ENCODE results near the gene ATP8B1.
A peak's percentile ranks its signal among the peaks of the same experiment; 100 is the strongest.

Gene ATP8B1

DNA sequence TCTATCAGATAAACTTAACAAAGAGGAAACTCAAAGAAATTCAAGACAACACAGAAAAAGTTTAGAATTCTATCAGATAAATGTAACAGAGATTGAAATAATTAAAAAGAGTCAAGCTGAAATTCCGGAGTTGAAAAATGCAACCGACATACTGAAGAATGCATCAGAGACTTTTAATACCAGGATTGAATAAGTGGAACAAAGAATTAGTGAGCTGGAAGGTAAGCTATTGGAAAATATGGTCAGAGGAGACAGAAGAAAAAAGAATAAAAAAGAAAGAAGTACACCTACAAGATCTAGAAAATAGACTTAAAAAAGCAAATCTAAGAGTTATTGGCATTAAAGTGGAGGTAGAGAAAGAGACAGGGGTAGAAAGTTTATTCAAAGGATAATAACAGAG lies 88.0 kb downstream of the ATP8B1 start:
- H3K9me3 ChIP-seq (ENCODE audit: control insufficient read depth in 5 of 5, low read length in 5 of 5) = no peaks in the 10 kb centered on the region
- H3K4me1 ChIP-seq (ENCODE audit: control insufficient read depth in 5 of 5, insufficient read depth in 5 of 5, low read length in 5 of 5) = peaks cover 0 to 15% (median 10%) of the 10 kb centered on the region in 5 donors
- no peaks in the 10 kb centered on the region for H3K36me3 ChIP-seq (ENCODE audit: control insufficient read depth in 5 of 5, insufficient read depth in 5 of 5, low read length in 5 of 5)
- H3K27me3 ChIP-seq (ENCODE audit: control insufficient read depth in 5 of 5, insufficient read depth in 4 of 5, low read length in 5 of 5) = no peaks in the 10 kb centered on the region
- no peak overlapping the region for H3K27ac ChIP-seq (ENCODE audit: low read depth, low read length)
- no peak overlapping the region for H3K4me3 ChIP-seq (ENCODE audit: low read depth in 1 of 5, low read length in 5 of 5)
- no peak overlapping the region for H3K9ac ChIP-seq (ENCODE audit: low read length in 5 of 5)

GRCh38 chr18:57710226-57710625 lies 92.9 kb downstream of the ATP8B1 start:
- H3K4me1 ChIP-seq (ENCODE audit: control insufficient read depth in 5 of 5, insufficient read depth in 5 of 5, low read length in 5 of 5) = peaks cover 0 to 22% (median 14%) of the 10 kb centered on the region in 5 donors
- H3K9ac ChIP-seq (ENCODE audit: low read length in 5 of 5) = no peak overlapping the region
- H3K36me3 ChIP-seq (ENCODE audit: control insufficient read depth in 5 of 5, insufficient read depth in 5 of 5, low read length in 5 of 5) = no peaks in the 10 kb centered on the region
- no peaks in the 10 kb centered on the region for H3K27me3 ChIP-seq (ENCODE audit: control insufficient read depth in 5 of 5, insufficient read depth in 4 of 5, low read length in 5 of 5)
- no peaks in the 10 kb centered on the region for H3K9me3 ChIP-seq (ENCODE audit: control insufficient read depth in 5 of 5, low read length in 5 of 5)
- no peak overlapping the region for H3K27ac ChIP-seq (ENCODE audit: low read depth, low read length)
- H3K4me3 ChIP-seq (ENCODE audit: low read depth in 1 of 5, low read length in 5 of 5) = no peak overlapping the region

GRCh38 chr18:57709335-57709734 lies 93.8 kb downstream of the ATP8B1 start:
- no peaks in the 10 kb centered on the region for H3K27me3 ChIP-seq (ENCODE audit: control insufficient read depth in 5 of 5, insufficient read depth in 4 of 5, low read length in 5 of 5)
- H3K9ac ChIP-seq (ENCODE audit: low read length in 5 of 5) = no peak overlapping the region
- H3K9me3 ChIP-seq (ENCODE audit: control insufficient read depth in 5 of 5, low read length in 5 of 5) = no peaks in the 10 kb centered on the region
- H3K36me3 ChIP-seq (ENCODE audit: control insufficient read depth in 5 of 5, insufficient read depth in 5 of 5, low read length in 5 of 5) = no peaks in the 10 kb centered on the region
- H3K27ac ChIP-seq (ENCODE audit: low read depth, low read length) = no peak overlapping the region
- peaks cover 0 to 28% (median 19%) of the 10 kb centered on the region in 5 donors for H3K4me1 ChIP-seq (ENCODE audit: control insufficient read depth in 5 of 5, insufficient read depth in 5 of 5, low read length in 5 of 5)
- no peak overlapping the region for H3K4me3 ChIP-seq (ENCODE audit: low read depth in 1 of 5, low read length in 5 of 5)

DNA sequence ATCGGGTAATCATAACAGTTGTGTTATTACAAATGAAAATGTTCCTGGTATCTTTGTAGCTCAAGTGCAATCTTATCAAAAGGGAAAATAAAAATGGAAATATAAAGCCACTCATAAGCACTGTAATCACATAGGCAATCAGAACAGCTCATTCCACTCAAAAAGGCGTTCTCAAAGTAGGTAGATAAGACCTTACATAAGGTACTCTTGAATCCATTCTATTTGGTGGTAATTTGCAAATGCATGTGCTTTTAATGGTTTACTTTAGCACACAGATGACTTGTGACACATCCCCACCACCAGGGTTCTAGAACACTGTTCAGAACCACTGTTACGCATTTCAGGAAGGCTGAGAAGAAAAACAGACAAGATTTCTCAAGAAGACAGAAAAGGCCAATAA lies 94.8 kb downstream of the ATP8B1 start:
- Histone ChIP-seq H3K9ac (ENCODE audit: low read length in 5 of 5) (no peak overlapping the region), H3K27ac (ENCODE audit: low read depth, low read length) (no peak overlapping the region), H3K4me3 (ENCODE audit: low read depth in 1 of 5, low read length in 5 of 5) (no peak overlapping the region), H3K4me1 (ENCODE audit: control insufficient read depth in 5 of 5, insufficient read depth in 5 of 5, low read length in 5 of 5) (peaks cover 0 to 28% (median 19%) of the 10 kb centered on the region in 5 donors), H3K27me3 (ENCODE audit: control insufficient read depth in 5 of 5, insufficient read depth in 4 of 5, low read length in 5 of 5) (no peaks in the 10 kb centered on the region), H3K36me3 (ENCODE audit: control insufficient read depth in 5 of 5, insufficient read depth in 5 of 5, low read length in 5 of 5) (no peaks in the 10 kb centered on the region), H3K9me3 (ENCODE audit: control insufficient read depth in 5 of 5, low read length in 5 of 5) (no peaks in the 10 kb centered on the region)

GRCh38 chr18:57705832-57706595 lies 97.1 kb downstream of the ATP8B1 start:
- no peak overlapping the region for H3K27ac ChIP-seq (ENCODE audit: low read depth, low read length)
- no peaks in the 10 kb centered on the region for H3K27me3 ChIP-seq (ENCODE audit: control insufficient read depth in 5 of 5, insufficient read depth in 4 of 5, low read length in 5 of 5)

GRCh38 chr18:57705011-57705410 lies 98.1 kb downstream of the ATP8B1 start:
- no peaks in the 10 kb centered on the region for H3K9me3 ChIP-seq (ENCODE audit: control insufficient read depth in 5 of 5, low read length in 5 of 5)
- peaks cover 0 to 13% (median 9%) of the 10 kb centered on the region in 5 donors for H3K4me1 ChIP-seq (ENCODE audit: control insufficient read depth in 5 of 5, insufficient read depth in 5 of 5, low read length in 5 of 5)
- H3K4me3 ChIP-seq (ENCODE audit: low read depth in 1 of 5, low read length in 5 of 5) = no peak overlapping the region
- H3K27ac ChIP-seq (ENCODE audit: low read depth, low read length) = no peak overlapping the region
- H3K36me3 ChIP-seq (ENCODE audit: control insufficient read depth in 5 of 5, insufficient read depth in 5 of 5, low read length in 5 of 5) = peaks cover 0 to 5% (median 2%) of the 10 kb centered on the region in 5 donors
- no peak overlapping the region for H3K9ac ChIP-seq (ENCODE audit: low read length in 5 of 5)
- H3K27me3 ChIP-seq (ENCODE audit: control insufficient read depth in 5 of 5, insufficient read depth in 4 of 5, low read length in 5 of 5) = no peaks in the 10 kb centered on the region

More at GRCh38 chr18:57705832-57706595, 97.1 kb downstream of the ATP8B1 start:
- peaks cover 0 to 13% (median 9%) of the 10 kb centered on the region in 5 donors for H3K4me1 ChIP-seq (ENCODE audit: control insufficient read depth in 5 of 5, insufficient read depth in 5 of 5, low read length in 5 of 5)
- no peak overlapping the region for H3K9ac ChIP-seq (ENCODE audit: low read length in 5 of 5)
- no peaks in the 10 kb centered on the region for H3K9me3 ChIP-seq (ENCODE audit: control insufficient read depth in 5 of 5, low read length in 5 of 5)
- H3K4me3 ChIP-seq (ENCODE audit: low read depth in 1 of 5, low read length in 5 of 5) = no peak overlapping the region
- H3K36me3 ChIP-seq (ENCODE audit: control insufficient read depth in 5 of 5, insufficient read depth in 5 of 5, low read length in 5 of 5) = peaks cover 0 to 3% (median 2%) of the 10 kb centered on the region in 5 donors

DNA sequence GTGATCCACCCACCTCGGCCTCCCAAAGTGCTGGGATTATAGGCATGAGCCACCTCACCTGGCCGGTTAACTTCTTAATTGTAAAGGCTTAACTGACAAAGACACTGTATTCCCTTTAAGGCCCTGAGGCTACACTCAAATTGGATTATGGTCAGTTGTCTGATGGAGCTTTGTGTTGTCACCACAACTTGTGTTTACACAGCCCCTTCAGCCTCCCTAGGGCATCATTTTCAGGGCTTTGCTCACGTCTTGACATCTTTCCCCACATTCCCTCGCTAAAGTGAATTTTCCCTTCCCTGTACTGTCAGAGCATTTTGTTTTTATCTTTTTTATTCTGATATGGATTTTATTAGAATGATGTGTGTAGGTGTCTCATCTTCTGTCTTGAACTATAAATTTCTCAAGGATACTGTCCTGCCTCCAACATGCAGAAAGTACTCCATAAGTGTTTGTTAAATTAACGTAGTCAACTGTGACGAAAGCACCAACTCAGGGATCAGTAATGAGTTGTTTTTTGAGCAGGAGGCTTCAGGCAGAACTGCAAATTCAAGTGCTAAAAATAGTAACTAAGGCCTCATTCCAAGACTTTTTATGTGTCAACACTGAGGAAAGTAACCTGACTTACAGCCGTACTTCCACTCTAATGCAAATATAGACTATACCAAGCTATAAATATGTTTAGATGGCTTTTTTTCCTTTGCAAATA lies 104.4 kb downstream of the ATP8B1 start:
- Histone ChIP-seq H3K9ac (ENCODE audit: low read length in 5 of 5) (peak overlapping the region in 1 of 5 donors; percentile 17), H3K27me3 (ENCODE audit: control insufficient read depth in 5 of 5, insufficient read depth in 4 of 5, low read length in 5 of 5) (no peaks in the 10 kb centered on the region), H3K27ac (ENCODE audit: low read depth, low read length) (no peak overlapping the region), H3K9me3 (ENCODE audit: control insufficient read depth in 5 of 5, low read length in 5 of 5) (no peaks in the 10 kb centered on the region), H3K4me1 (ENCODE audit: control insufficient read depth in 5 of 5, insufficient read depth in 5 of 5, low read length in 5 of 5) (peaks cover 0 to 9% (median 7%) of the 10 kb centered on the region in 5 donors), H3K4me3 (ENCODE audit: low read depth in 1 of 5, low read length in 5 of 5) (no peak overlapping the region), H3K36me3 (ENCODE audit: control insufficient read depth in 5 of 5, insufficient read depth in 5 of 5, low read length in 5 of 5) (peaks cover 0 to 12% (median 5%) of the 10 kb centered on the region in 5 donors)

- H3K9me3 ChIP-seq (ENCODE audit: control insufficient read depth in 5 of 5, low read length in 5 of 5) = no peaks in the 10 kb centered on the region
- no peak overlapping the region for H3K4me3 ChIP-seq (ENCODE audit: low read depth in 1 of 5, low read length in 5 of 5)
- peaks cover 0 to 9% (median 7%) of the 10 kb centered on the region in 5 donors for H3K4me1 ChIP-seq (ENCODE audit: control insufficient read depth in 5 of 5, insufficient read depth in 5 of 5, low read length in 5 of 5)
- H3K27ac ChIP-seq (ENCODE audit: low read depth, low read length) = no peak overlapping the region
- H3K36me3 ChIP-seq (ENCODE audit: control insufficient read depth in 5 of 5, insufficient read depth in 5 of 5, low read length in 5 of 5) = peaks cover 0 to 13% (median 5%) of the 10 kb centered on the region in 5 donors
- H3K27me3 ChIP-seq (ENCODE audit: control insufficient read depth in 5 of 5, insufficient read depth in 4 of 5, low read length in 5 of 5) = no peaks in the 10 kb centered on the region
- no peak overlapping the region for H3K9ac ChIP-seq (ENCODE audit: low read length in 5 of 5)
Observed at GRCh38 chr18:57697426-57697825, 105.7 kb downstream of the ATP8B1 start.

DNA sequence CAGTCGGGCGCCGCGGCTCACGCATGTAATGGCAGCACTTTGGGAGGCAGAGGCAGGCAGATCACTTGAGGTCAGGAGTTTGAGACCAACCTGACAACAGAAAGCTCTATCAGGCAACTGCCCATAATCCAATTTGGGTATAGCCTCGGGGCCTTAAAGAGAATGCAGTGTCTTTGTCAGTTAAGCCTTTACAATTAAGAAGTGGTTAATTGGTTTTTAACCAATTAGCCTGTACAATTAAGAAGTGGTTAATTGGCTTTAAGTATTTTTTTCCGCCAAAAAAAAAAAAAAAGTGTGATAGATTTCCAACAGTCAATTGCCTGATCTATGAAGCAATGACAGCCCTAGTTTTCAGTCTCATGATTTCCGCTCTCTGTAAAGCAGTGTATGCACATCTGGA lies 106.8 kb downstream of the ATP8B1 start:
- Histone ChIP-seq H3K4me1 (ENCODE audit: control insufficient read depth in 5 of 5, insufficient read depth in 5 of 5, low read length in 5 of 5) (peaks cover 0 to 9% (median 7%) of the 10 kb centered on the region in 5 donors), H3K36me3 (ENCODE audit: control insufficient read depth in 5 of 5, insufficient read depth in 5 of 5, low read length in 5 of 5) (peaks cover 0 to 14% (median 11%) of the 10 kb centered on the region in 5 donors), H3K9ac (ENCODE audit: low read length in 5 of 5) (no peak overlapping the region), H3K27ac (ENCODE audit: low read depth, low read length) (no peak overlapping the region), H3K4me3 (ENCODE audit: low read depth in 1 of 5, low read length in 5 of 5) (no peak overlapping the region), H3K9me3 (ENCODE audit: control insufficient read depth in 5 of 5, low read length in 5 of 5) (no peaks in the 10 kb centered on the region), H3K27me3 (ENCODE audit: control insufficient read depth in 5 of 5, insufficient read depth in 4 of 5, low read length in 5 of 5) (no peaks in the 10 kb centered on the region)

DNA sequence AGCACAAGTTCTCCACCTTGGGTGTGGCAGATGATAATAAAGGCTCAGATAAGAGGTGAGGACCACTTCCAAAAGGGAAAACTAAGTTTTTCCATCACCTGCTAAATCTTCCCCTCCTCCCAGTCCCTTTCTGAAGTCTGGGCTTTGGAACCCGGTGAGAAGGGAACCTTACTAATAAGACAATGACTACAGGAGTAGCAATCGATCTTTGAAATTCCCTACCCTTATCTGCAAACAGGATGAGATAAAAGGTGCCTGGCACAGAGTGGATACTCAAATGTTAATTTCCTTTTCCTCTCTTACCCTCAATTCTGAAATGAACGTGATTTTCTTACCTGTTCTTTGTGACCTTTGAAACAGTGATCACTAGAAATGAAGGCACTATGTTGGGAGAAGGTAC lies 111.8 kb downstream of the ATP8B1 start:
- H3K36me3 ChIP-seq (ENCODE audit: control insufficient read depth in 5 of 5, insufficient read depth in 5 of 5, low read length in 5 of 5) = peaks cover 0 to 26% (median 14%) of the 10 kb centered on the region in 5 donors
- no peak overlapping the region for H3K9ac ChIP-seq (ENCODE audit: low read length in 5 of 5)
- no peaks in the 10 kb centered on the region for H3K27me3 ChIP-seq (ENCODE audit: control insufficient read depth in 5 of 5, insufficient read depth in 4 of 5, low read length in 5 of 5)
- no peak overlapping the region for H3K4me3 ChIP-seq (ENCODE audit: low read depth in 1 of 5, low read length in 5 of 5)
- H3K27ac ChIP-seq (ENCODE audit: low read depth, low read length) = no peak overlapping the region
- H3K4me1 ChIP-seq (ENCODE audit: control insufficient read depth in 5 of 5, insufficient read depth in 5 of 5, low read length in 5 of 5) = peaks cover 0 to 15% (median 10%) of the 10 kb centered on the region in 5 donors
- H3K9me3 ChIP-seq (ENCODE audit: control insufficient read depth in 5 of 5, low read length in 5 of 5) = no peaks in the 10 kb centered on the region

Measured in subcutaneous abdominal adipose tissue (tissue), 5 donors.